ENCODE results near the gene NTM. TPM values are rescaled to one million over a fixed set of nuclear protein-coding genes. Genes with fewer than 3 reads are reported as not detected.

Gene NTM
- total RNA-seq, 2 donors from 2014 or later = 1.7 to 3.6 TPM

- WGBS, 2 experiments (ENCODE audit: insufficient coverage in 1 of 2, insufficient read length in 1 of 2) = 65 to 70% methylated on average over 13 to 15 of the region's 15 CpGs
- no peaks in the 10 kb centered on the region for H3K4me1 ChIP-seq (ENCODE audit: control insufficient read depth, insufficient read depth, low read length)
- H3K9me3 ChIP-seq (ENCODE audit: control insufficient read depth, low read length) = no peaks in the 10 kb centered on the region
- H3K4me3 ChIP-seq (ENCODE audit: low read length) = no peak overlapping the region
- Mint-ChIP-seq H3K27me3 (ENCODE audit: insufficient read depth) (no peaks in the 10 kb centered on the region), H3K27ac (peak overlapping the region; percentile 84), H3K9me3 (no peaks in the 10 kb centered on the region), H3K4me3 (no peak overlapping the region), H3K36me3 (ENCODE audit: low read depth) (no peaks in the 10 kb centered on the region), H3K4me1 (peaks cover 9% of the 10 kb centered on the region)
- no peak overlapping the region for H3K27ac ChIP-seq (ENCODE audit: low read depth, low read length)
- H3K36me3 ChIP-seq (ENCODE audit: control insufficient read depth, insufficient read depth, low read length) = no peaks in the 10 kb centered on the region
- DNase-seq = peak; percentile 90
- H3K9ac ChIP-seq (ENCODE audit: extremely low read depth, low read length, poor library complexity, severe bottlenecking) = no peak overlapping the region
- TF ChIP-seq CTCF (conservative IDR thresholded peaks at IDR 0.05) = peak; percentile 72
- H3K27me3 ChIP-seq (ENCODE audit: control insufficient read depth, insufficient read depth, low read length, poor library complexity, severe bottlenecking) = no peaks in the 10 kb centered on the region
Measured at GRCh38 chr11:131504199-131504949, 134.0 kb downstream of the NTM start.

GRCh38 chr11:131506348-131506747 lies 135.9 kb downstream of the NTM start:
- no peak overlapping the region for H3K4me3 Mint-ChIP-seq
- H3K9me3 ChIP-seq (ENCODE audit: control insufficient read depth, low read length) = no peaks in the 10 kb centered on the region
- H3K27me3 Mint-ChIP-seq (ENCODE audit: insufficient read depth) = no peaks in the 10 kb centered on the region
- no peak overlapping the region for H3K27ac ChIP-seq (ENCODE audit: low read depth, low read length)
- no peak overlapping the region for H3K9ac ChIP-seq (ENCODE audit: extremely low read depth, low read length, poor library complexity, severe bottlenecking)
- no peaks in the 10 kb centered on the region for H3K36me3 ChIP-seq (ENCODE audit: control insufficient read depth, insufficient read depth, low read length)
- H3K4me1 ChIP-seq (ENCODE audit: control insufficient read depth, insufficient read depth, low read length) = no peaks in the 10 kb centered on the region
- H3K4me3 ChIP-seq (ENCODE audit: low read length) = no peak overlapping the region
- H3K4me1 Mint-ChIP-seq = peaks cover 9% of the 10 kb centered on the region
- no peak overlapping the region for H3K27ac Mint-ChIP-seq
- H3K27me3 ChIP-seq (ENCODE audit: control insufficient read depth, insufficient read depth, low read length, poor library complexity, severe bottlenecking) = no peaks in the 10 kb centered on the region
- no peaks in the 10 kb centered on the region for H3K9me3 Mint-ChIP-seq
- no peak for TF ChIP-seq CTCF (conservative IDR thresholded peaks at IDR 0.05)
- H3K36me3 Mint-ChIP-seq (ENCODE audit: low read depth) = no peaks in the 10 kb centered on the region
- WGBS, 2 experiments (ENCODE audit: insufficient coverage in 1 of 2, insufficient read length in 1 of 2) = 91 to 94% methylated on average over 5 to 6 of the region's 6 CpGs
- no peak for DNase-seq

GRCh38 chr11:131510662-131511061 lies 140.2 kb downstream of the NTM start:
- WGBS, 2 experiments (ENCODE audit: insufficient coverage in 1 of 2, insufficient read length in 1 of 2) = 93% methylated on average over 5 to 8 of the region's 8 CpGs
- DNase-seq = no peak
- Mint-ChIP-seq H3K4me3 (no peak overlapping the region), H3K9me3 (no peaks in the 10 kb centered on the region), H3K27ac (no peak overlapping the region), H3K4me1 (peaks cover 12% of the 10 kb centered on the region), H3K36me3 (ENCODE audit: low read depth) (no peaks in the 10 kb centered on the region), H3K27me3 (ENCODE audit: insufficient read depth) (no peaks in the 10 kb centered on the region)
- Histone ChIP-seq H3K9me3 (ENCODE audit: control insufficient read depth, low read length) (no peaks in the 10 kb centered on the region), H3K9ac (ENCODE audit: extremely low read depth, low read length, poor library complexity, severe bottlenecking) (no peak overlapping the region), H3K4me1 (ENCODE audit: control insufficient read depth, insufficient read depth, low read length) (peaks cover 2% of the 10 kb centered on the region), H3K27me3 (ENCODE audit: control insufficient read depth, insufficient read depth, low read length, poor library complexity, severe bottlenecking) (no peaks in the 10 kb centered on the region), H3K27ac (ENCODE audit: low read depth, low read length) (no peak overlapping the region), H3K4me3 (ENCODE audit: low read length) (no peak overlapping the region), H3K36me3 (ENCODE audit: control insufficient read depth, insufficient read depth, low read length) (no peaks in the 10 kb centered on the region)
- TF ChIP-seq CTCF (conservative IDR thresholded peaks at IDR 0.05) = no peak
